K562 (cell line): ENCODE data around the gene TRERF1. TPM values are rescaled to one million over a fixed set of nuclear protein-coding genes. Genes with fewer than 3 reads are reported as not detected.

Experiments
- CHD4 ChIP-seq: fragments of 200-600 bp; sonication (generic); IDR thresholded peaks from 3 replicates; pipeline ENCODE4 v1.6.1; 2012; ENCODE audit warnings: low read depth, mild to moderate bottlenecking, mixed read lengths, low read length, inconsistent platforms; ENCODE audit not compliant: insufficient read depth, insufficient replicate concordance, poor library complexity, severe bottlenecking
- CTBP1 ChIP-seq: fragments of 450-650 bp; IDR thresholded peaks from 2 replicates; pipeline ENCODE4 v1.6.1; 2016; ENCODE audit warnings: borderline replicate concordance
- ELF1 ChIP-seq: fragments of 200-800 bp; sonication (Bioruptor generic); IDR thresholded peaks from 2 replicates; pipeline ENCODE4 v1.6.1; 2016; ENCODE audit warnings: missing genetic modification characterization, missing compliant biosample characterization
- ERF ChIP-seq: fragments of 450-650 bp; formaldehyde crosslinking; IDR thresholded peaks from 2 replicates; pipeline ENCODE4 v1.4.0; 2020; ENCODE audit warnings: mild to moderate bottlenecking, mixed read lengths
- ESRRA ChIP-seq: fragments of 450-650 bp; IDR thresholded peaks from 2 replicates; pipeline ENCODE4 v1.6.1; 2014; ENCODE audit warnings: low read depth, mild to moderate bottlenecking, moderate library complexity, borderline replicate concordance
- HOMEZ ChIP-seq: fragments of 250-450 bp; sonication (Bioruptor Pico); IDR thresholded peaks from 2 replicates; pipeline ENCODE4 v1.4.0; 2020; ENCODE audit warnings: mild to moderate bottlenecking, moderate library complexity
- MEIS2 ChIP-seq: fragments of 450-650 bp; IDR thresholded peaks from 2 replicates; pipeline ENCODE4 v1.6.1; 2014; ENCODE audit warnings: mild to moderate bottlenecking; ENCODE audit not compliant: partially characterized antibody
- MGA ChIP-seq: fragments of 450-650 bp; IDR thresholded peaks from 2 replicates; pipeline ENCODE4 v1.6.1; 2016; ENCODE audit warnings: mild to moderate bottlenecking, moderate library complexity
- SMARCA4 ChIP-seq: fragments of 450-650 bp; IDR thresholded peaks from 2 replicates; pipeline ENCODE4 v1.6.1; 2016
- TRIM25 ChIP-seq: fragments of 450-650 bp; IDR thresholded peaks from 2 replicates; pipeline ENCODE4 v1.7.0; 2016; ENCODE audit warnings: borderline replicate concordance
- ZNF644 ChIP-seq: fragments of 200-800 bp; sonication (Bioruptor generic); IDR thresholded peaks from 2 replicates; pipeline ENCODE4 v1.6.1; 2016; ENCODE audit warnings: low read depth, missing genetic modification characterization, missing compliant biosample characterization
- polyA plus RNA-seq, 8 experiments: library from polyadenylated mRNA; depleted of rRNA in 4 of 8; stranded (reverse) in 5 of 8; unstranded in 3 of 8; fragments of >200 nt; fragmentation: Nextera tagmentation in 2 of 8; fragmentation: Illumina TruSeq in 1 of 8; extraction: Ambion mirVana in 2 of 8; extraction: Trizol in 1 of 8; gene quantifications; 2 replicates each; pipeline versions ENCODE4 v1.2.1 to v1.2.3, GENCODE V29; 2011 to 2014; ENCODE audit warnings: inconsistent platforms in 1 of 8, missing spikeins in 1 of 8
- total RNA-seq, 7 experiments: library from RNA; depleted of rRNA in 6 of 7; stranded (reverse); fragments of >200 nt in 6 of 7; fragmentation: Illumina TruSeq in 2 of 7; extraction: Trizol in 2 of 7; gene quantifications; 2 replicates each; pipeline versions ENCODE4 v1.2.1 to v1.2.3, GENCODE V29; 2011 to 2021; ENCODE audit warnings: low replicate concordance in 1 of 7

The TRERF1 gene
- total and polyA plus RNA-seq, 9 of the 15 experiments (the other 6 are each of a cell fraction or from before 2014, with no cell fraction given) = 0.04 to 0.20 (median 0.07) TPM; not detected in 3

DNA sequence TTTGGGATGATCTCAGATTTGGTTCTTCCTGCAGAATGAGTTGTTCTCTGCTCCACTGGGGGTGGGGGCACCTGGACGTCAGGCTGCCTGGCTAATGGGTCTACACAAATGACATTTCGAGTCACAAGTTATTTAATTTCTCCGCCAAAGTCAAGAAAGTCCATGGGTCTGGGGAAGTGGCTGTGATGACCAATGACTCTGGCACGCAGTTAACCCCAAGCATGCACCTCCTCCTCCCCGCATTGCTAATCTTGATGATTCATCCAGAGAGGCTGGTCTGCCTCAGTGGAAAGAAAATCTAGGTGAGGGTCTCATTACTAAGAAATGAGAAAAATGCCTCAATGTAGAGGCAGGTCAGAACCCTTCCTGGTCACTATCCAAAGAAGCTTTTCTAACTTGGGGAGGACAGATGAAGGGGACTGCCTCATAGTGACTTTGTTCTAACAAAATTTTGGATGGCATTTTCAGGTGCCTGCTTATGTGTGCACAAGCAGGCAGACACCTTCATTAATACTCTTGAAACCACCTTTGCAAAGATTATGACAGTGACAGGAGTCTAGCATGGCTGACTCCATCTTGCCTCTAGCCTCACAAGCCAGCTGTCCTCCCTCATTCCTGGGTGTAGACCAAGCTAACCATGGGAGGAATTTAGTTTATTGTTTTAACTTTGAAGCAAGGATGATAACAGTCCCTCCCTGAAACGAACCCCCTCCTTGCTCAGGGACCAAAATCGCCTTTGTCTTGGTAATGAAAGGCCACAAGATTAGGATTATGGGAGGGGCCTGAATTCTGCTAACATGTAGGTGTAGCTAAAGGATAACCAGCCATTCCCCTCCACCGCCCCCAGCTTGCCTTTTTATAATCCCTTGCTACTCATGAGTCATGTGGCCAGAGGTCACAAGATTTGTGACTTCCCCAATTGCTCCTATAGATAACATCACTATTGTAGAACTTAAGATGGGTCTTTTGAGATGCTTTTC, 135.4 kb downstream of the TRERF1 start (continued):
- TF ChIP-seq HOMEZ (no peak), MEIS2 (peak; percentile 62), MGA (no peak), CHD4 (no peak), ERF (CRISPR knock-in tag) (0 out of 2 replicates have a peak, but pooled peaks have one; percentile 78), ZNF644 (tag) (peak; percentile 41; the same call in 1 of the 2 replicates), ESRRA (peak; percentile 39; the same call in 1 of the 2 replicates), ELF1 (tag) (peak; percentile 45; the same call in 1 of the 2 replicates), SMARCA4 (peak; percentile 84; the same call in 1 of the 2 replicates), CTBP1 (peak; percentile 75; the same call in 1 of the 2 replicates), TRIM25 (no peak)
